ENCODE data around the gene ZXDC. TPM values are rescaled to one million over a fixed set of nuclear protein-coding genes. Genes with fewer than 3 reads are reported as not detected.

Gene ZXDC
- polyA plus RNA-seq, 4 donors, result 31.6 to 35.5 (median 34.7) TPM

DNA sequence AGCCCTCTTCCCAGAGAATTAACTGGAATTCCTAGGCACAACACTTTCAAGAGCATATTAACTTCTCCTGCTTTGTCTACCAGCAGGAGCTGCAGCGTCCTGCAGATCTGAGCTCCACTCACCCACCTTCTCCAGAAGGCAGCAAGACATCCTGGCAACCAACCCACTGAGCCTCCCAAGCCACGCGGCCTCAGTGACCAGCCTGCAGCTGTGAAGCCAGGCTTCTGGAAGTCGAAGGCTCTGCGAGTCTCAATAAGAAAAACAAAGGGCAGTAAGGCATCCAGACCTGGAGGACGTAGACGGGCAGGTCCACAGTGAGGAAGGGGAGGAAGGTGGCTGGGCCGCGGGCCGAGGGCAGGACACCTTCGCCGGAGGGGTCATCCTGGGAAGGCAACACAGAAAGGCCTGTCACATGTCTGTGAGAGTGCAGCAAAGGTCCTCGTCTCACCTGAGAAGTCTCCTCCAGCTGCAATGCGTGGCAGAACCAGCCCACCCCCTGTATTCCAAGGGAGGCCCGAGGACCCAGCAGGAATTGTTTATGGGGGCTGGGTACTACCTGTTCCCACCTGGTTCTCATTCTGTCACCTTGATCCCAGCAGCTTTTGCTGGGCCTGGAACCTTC lies 36.2 kb downstream of the ZXDC start:
- no peak for DNase-seq (ENCODE audit: low read depth in 4 of 4, low spot score in 3 of 4)

DNA sequence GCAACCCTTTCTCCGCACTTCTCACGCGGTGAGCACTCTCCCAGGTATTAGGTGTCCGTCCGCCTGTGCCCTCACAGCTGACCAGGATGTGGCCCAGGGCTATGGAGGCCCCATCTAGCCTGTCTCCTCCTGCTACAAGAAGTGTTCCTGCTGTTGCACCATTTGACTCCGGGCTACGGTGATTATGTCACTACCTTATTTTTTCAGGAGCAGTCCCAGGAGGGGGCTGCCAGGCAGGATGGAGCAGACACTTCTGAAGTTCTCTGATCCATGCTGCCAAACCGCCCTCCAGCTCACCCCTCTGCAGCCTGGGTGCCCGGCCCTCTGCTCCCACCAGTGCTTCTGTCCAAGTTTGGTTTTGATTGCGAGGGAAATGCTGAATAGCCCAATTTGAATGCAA lies 36.9 kb downstream of the ZXDC start:
- no peak for DNase-seq (ENCODE audit: low read depth in 4 of 4, low spot score in 3 of 4)

DNA sequence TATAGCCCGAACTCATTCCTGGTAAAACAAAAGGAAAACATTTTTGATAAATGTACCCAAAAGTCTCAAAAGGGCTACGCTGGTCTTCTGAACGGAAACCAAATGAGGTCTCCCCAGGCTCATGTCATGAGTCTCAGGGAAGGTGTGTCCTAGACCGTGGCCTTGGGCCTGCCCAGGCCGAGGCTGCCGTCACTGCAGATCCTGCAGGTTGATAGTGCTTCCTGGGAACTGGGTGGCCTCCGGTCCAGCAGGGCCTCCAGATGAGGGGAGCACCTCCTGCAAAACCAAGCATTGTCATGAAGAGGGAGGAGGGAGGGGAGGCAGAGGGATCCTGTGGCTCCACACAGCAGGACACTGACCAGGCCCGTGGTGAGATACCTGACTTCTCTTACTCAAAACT lies 37.5 kb downstream of the ZXDC start:
- DNase-seq (ENCODE audit: low read depth in 4 of 4, low spot score in 3 of 4), result no peak

DNA sequence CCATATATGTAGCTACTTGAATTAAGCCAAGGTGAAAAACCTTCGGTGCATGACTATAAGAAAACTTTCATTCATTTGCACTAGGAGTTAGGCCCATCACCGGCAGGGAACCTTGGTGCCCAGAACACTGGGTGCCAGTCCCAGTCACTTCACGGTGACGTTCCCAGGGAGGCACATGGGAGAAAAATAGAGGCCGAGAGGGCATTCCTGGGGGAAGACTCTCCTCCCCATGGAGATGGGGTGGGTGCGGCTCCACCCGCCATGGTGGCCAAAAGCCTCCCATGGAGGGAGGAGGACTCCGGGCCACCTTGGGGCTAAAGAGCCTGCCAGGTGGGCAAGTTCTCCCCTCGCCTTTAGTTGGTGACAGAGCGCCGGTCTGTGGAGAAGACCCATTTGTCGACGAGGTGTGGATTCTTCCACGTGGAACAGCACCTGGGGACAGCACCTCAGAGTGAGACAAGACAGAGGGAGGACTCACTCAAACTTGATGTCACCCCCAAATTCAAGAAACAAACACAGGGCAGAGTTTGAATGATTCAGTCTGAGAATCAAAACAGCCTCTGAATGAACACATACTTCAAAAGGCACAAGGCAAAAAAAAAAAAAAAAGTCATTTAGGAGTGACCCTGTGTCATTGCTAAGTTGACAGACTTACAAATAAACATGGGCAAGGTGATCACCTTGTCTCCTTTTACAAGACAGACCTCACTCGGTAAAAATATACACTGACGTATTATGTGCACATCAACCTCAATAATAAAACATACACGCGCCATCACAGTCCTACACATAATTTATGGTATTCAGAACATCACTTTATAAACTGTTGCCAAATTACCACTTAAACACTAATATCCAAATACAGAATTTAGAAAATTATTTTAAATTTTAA lies 38.6 kb downstream of the ZXDC start:
- DNase-seq (ENCODE audit: low read depth in 4 of 4, low spot score in 3 of 4), result no peak

DNA sequence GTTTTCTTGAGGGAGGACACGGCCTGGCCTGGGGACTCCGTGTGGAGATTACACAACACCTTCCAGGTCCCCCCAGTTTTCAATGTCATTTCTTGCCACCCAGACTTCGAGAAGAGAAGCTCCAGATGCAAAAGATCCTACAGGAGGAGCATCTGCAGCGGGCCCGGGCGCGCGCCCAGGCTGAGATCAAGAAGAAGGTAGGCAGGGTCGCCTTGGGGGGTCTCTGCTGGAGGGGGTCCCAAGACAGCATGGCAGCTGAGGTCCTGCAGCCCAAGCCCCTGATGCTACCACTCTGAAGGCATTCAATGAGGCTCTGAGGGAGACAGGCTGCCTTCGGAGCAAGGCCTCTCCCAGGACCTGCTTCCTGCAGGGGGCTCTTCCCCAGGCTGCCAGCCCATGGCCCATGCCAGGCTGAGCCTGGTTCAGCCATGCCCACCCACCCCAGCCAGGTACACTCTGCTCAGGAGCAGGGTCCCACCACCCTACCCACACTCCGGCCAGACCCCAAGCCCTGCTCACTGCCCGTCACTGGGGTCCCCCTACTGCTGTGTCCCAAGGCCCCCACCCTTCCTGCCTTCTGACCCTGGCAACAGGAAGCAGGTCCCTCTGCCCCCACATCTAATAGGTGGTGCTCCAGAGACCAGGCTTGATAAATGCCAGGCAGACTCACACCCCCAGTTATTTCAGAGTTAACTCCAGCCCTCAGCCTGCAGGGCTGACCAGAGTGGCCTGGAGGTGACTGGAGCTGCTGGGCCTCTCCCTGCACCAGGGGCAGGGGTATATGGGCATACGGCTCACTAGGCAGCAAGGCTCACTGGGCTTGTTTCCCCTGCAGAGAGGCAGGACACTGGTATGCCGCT lies 40.0 kb downstream of the ZXDC start:
- DNase-seq (ENCODE audit: low read depth in 4 of 4, low spot score in 3 of 4), result no peak

DNA sequence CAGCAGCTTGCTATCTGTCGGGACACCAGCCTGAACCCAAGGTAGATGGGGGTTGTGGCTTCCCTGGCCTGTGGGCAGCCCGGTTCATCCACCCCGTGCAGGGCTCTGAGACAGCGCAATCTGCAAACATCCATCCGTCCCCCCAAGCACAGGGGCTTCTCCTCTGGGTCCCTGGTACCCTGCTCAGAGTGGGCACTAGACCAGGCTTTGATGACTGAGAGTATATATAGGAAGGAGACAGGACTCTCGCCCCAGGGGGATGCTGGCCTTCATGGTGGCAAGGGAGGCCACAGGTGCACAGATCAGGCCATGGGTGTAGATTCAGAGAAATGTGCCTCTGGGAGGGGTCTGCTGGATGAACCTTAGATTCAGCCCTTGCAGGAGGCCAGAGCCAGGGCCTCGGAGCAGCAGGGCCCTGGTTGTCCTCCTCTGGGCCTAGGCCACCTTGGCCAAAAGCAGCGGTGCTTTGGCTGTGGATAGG lies 40.7 kb downstream of the ZXDC start:
- no peak for DNase-seq (ENCODE audit: low read depth in 4 of 4, low spot score in 3 of 4)

DNA sequence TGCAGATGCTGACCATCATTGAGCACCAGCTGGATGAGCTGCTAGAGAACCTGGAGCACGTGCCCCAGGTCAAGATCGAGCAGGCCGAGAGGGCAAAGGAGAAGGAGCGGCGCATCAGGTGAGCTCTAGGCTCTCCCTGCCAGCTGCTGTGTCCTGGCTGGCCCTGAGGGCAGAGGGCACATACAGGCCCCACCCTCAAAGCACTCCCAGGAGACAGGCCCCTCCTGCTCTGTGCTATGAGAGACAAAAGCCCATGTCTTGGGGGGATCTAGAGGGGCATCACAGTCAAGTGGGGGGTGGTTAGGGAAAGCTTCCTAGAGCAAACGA lies 41.5 kb downstream of the ZXDC start:
- no peak for DNase-seq (ENCODE audit: low read depth in 4 of 4, low spot score in 3 of 4)

DNA sequence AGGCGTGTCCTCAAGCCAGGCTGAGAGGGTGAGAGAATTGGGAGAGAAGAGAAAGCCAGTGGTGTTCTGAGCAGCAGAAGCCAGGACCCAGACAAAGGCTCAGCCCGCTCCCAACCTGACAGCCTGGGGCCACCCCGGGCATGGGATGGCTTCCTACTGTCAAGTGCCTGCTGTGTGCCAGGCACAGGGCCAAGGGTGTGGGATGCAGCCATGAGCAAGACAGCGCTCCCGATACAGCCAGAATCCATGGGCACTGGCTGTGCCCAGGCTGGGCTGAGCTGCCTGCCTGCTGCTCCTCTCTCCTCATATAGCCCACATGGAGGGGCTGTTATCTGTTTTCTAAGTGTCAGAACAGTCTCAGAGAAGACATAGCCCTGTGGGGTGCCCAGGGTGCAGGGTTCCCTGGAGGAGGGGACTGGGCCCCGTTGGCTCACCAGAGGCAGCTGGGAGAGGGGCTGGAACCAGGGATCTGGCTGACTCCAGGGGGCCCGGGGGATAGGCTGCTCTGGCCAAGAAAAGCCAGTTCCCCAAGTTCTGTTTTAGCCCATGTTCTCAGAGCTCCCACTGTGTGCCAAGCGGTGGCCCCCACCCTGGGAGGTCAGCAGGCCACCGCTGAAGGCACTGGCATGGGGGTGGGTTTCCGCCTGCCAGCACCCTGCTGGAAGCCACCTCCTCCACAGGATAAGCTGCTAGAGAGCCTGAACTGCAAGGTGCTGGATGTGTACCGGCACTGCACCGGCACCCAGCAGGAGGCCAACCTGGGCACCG lies 42.0 kb downstream of the ZXDC start:
- DNase-seq (ENCODE audit: low read depth in 4 of 4, low spot score in 3 of 4), result no peak

DNA sequence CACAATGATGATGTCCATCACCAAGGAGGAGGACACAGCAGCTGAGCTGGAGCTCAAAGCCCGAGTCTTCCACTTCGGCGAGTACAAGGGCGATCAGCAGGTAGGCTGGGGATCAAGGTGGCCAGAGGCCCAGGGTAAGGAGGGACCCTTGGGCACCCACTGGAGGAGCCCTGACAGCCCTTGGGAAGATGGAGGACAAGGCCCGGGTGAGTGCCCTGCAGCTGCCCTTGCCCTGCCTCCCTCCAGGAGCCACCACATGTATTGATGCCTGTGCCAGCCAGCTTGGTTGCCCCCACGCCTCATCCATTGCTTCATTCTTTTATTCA lies 42.6 kb downstream of the ZXDC start:
- no peak for DNase-seq (ENCODE audit: low read depth in 4 of 4, low spot score in 3 of 4)

DNA sequence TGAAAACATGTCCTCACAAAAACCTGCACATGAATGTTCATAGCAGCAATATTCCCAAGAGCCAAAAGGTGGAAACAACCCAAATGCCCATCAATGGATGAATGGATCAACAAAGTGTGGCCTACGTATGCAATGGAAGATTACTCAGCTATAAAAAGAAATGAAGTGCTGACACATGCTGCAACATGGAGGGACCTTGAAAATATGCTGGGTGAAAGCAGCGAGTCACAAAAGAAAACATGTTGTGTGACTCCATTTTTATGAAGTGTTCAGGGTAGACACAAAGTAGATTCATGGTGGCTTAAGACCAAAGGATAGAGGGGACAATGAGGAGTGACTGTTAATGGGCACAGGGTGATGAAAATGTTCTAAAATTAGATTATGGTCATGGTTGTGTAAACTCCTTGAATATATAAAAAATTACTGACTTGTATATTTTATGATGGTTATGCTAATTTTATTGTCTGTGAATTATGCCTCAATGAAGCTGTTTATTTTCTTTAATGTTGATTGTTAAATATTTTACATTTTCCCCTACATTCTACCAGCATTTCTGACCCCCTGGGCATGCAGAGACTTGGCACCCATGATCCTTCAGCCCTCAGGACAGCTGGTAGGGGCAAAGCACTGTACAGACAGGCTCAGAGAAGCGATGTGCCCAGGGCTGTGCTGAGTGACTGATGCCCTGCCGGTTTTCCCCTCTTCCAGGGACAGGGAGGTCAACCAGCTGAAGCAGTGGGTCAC lies 43.2 kb downstream of the ZXDC start:
- no peak for DNase-seq (ENCODE audit: low read depth in 4 of 4, low spot score in 3 of 4)

DNA sequence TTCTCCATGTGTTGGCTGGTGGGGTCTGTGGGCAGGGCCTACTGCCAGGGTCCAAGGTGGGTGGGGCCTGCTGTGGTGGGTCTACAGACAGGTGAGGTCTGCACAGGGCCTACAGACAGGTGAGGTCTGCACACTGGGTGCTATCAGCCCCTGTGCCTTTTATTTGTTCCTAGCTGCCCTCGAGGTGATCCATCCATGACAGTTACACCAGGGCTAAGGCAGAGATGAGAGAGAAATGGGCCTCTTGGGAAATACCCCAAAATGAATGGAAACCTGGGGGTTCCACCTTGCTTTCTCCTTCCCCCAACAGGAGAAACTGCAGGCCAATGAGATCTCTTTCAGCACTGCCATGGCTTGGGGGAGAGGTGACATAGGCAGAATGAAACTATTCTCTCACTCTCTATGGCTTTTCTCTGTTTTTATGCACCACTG lies 44.6 kb downstream of the ZXDC start:
- DNase-seq (ENCODE audit: low read depth in 4 of 4, low spot score in 3 of 4), result no peak

DNA sequence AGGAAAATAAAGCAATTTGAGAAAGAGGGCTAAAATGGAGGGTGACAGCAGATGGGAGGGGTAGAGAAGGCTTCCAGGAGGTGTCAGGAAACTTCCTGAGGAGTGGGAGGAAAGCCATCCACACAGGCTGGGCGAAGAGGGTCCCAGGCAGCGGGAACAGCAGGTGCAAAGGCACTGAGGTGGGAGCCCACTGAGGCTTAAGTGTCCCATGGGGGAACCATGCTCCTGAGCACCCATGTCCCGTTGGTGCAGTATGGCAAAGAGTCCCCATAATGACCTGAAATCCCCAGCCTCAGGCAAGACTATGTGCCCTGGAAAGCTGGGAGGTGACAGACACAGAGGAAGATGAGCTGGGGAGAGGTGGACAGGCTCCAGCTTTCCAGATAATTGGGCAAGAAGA lies 50.9 kb downstream of the ZXDC start:
- DNase-seq (ENCODE audit: low read depth in 4 of 4, low spot score in 3 of 4), result no peak

DNA sequence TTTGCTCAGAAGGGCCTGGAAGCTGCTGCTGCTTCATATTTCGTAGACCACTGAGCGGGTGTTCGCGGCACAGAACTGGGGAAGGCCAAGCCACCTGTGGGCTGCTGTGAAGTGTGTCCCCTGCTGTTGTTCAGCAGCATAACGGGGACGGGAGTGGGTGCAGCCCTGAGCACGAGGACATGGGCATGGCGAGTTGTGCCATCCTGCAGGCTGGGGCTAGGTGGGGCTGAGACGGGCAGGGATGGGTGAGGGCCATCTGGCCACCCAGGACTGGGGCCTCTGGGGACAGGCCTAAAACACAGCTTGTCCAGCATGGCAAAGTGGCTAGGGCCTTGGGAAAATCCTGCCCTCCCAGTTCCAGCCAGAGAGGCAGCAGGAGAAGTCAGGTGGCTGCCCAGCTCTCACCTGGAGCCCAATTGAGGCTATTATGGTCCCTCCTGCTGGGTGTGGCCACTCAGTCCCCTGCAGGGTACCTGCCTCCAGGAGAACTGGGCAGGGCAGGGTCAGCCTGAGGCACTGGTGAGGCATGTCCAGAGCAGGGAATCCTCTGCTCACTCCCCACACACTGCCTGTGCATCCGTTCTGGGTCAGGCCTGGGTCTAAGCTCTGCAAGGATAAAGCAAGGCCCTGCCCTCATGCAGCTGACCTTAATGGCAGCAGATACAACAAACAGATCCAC lies 51.5 kb downstream of the ZXDC start:
- no peak for DNase-seq (ENCODE audit: low read depth in 4 of 4, low spot score in 3 of 4)

DNA sequence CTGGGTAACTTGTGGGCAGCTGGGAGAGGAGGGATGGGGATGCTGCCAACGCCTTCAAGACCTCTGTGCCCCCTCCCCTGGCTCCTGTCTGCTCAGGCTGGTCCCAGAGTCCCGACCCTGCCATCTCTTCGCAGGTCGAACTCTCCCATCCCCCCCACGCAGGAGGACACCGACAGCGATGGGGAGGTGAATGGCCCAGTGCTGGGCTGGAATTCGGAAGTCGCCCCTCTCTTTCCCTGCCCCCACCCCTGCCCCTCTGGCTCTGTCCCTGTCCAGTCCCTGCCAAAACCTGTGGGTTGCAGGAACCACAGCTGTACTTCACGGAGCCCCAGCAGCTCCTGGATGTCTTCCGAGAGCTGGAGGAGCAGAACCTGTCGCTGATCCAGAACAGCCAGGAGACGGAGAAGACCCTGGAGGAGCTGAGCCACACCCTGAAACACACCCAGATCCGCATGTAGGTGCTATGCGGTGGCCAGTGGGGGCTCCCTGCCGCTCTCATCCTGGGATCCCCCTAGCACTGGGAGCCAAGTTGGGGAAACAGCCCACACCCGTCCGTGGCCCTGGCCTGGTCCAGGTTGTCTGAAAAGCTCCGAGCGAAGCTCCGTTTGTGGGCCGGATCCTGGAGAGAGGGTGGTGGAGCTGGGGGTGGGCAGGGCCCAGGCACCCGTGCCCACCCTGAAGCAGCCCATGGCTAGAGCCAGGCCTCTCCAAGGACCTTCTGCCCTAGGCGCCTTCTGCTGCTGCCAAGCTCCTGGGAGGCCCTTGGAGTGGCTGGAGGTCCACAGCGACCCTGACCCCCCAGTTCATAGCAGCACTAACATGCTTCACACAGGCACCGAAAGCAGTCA lies 52.3 kb downstream of the ZXDC start:
- DNase-seq (ENCODE audit: low read depth in 4 of 4, low spot score in 3 of 4), result no peak

DNA sequence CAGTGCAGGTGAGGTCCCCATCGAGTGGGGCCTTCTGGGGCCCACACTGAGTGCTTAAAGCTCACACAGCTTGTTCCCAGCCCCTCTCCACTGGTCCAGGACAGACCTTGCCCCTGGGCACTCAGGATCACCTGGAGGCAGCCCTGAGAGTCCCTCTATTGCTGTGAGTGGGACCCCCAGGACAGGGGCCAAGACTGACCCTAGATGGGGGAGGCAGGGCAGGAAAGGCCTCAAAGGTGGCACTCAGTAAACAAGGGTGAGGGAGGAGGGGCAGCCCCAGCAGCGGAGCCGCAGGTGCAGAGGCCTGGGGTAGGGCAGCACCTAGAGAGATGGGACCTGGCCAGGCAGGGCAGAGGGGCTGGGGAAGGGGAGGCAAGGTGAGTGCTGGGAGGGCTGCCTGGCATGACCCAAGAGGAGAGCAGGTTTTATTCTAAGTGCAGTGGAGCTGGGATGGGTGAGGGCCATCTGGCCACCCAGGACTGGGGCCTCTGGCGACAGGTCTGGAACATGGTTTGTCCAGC lies 53.1 kb downstream of the ZXDC start:
- no peak for DNase-seq (ENCODE audit: low read depth in 4 of 4, low spot score in 3 of 4)

DNA sequence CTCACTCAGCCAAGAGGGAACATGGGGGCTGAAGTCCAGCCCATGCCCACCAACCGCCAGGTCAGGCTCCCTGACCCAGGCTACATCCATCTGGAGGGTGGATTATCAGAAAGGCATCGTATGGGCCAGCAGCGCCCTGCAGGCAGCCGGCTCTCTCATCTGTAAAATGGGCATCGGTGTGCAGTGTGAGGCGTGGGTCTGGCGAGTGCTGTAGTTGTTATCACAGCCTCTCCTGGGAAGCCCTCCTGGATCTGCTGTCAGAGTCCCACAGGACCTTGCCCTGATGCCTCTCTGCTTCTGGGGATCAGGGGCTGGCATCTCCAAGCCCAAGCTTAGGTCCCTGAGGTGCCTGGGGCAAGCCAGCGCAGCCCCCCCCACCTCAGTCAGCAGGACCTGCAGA lies 53.6 kb downstream of the ZXDC start:
- no peak for DNase-seq (ENCODE audit: low read depth in 4 of 4, low spot score in 3 of 4)

DNA sequence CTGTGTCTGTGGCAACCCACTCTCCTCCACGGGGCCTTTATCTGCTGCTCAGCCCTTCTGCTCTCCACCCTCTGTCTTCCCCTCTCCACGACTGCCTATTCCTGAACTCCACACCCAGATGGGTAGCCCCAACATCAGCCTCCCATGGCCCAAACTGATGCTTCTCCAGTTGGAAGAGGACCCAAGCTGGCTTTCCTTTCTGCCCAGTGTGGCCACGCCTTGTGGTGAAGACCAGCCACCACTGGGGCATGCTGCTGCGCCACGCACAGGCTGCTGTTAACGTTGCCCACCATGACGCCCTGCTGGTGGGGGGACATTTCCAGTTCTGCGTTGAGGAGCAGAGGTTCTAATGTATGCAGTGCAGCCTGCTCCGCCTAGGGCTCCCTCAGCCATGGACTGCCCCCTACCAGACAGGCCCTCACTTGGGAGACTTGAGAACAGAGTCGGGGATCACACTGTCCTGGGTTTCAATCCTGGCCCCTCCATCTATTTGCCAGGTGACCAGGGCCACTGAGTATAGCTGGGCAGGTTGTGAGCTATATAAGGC lies 54.0 kb downstream of the ZXDC start:
- DNase-seq (ENCODE audit: low read depth in 4 of 4, low spot score in 3 of 4), result no peak
